ENCODE results near the gene OXGR1.
"Not testable (repeated sequence)": the region's sequence is repeated elsewhere in the genome, so short reads cannot be mapped to it uniquely, and the experiment has no call there.

The OXGR1 gene

GRCh38 chr13:97026531-97027161, 32.4 kb upstream of the OXGR1 start:
- TF ChIP-seq CTCF (IDR thresholded peaks at IDR 0.05; ENCODE audit: insufficient read depth, low read length, poor library complexity, severe bottlenecking), result no peak
- Histone ChIP-seq H3K36me3 (ENCODE audit: control insufficient read depth, insufficient read depth, low read length) (no peaks in the 10 kb centered on the region), H3K4me3 (replicated peaks; ENCODE audit: low read depth, low read length) (no peak overlapping the region), H3K27me3 (replicated peaks; ENCODE audit: control insufficient read depth, insufficient read depth, low read length) (no peaks in the 10 kb centered on the region; the same call in 1 of the 2 replicates)
- DNase-seq (ENCODE audit: extremely low read depth, insufficient read length), result no peak

- DNase-seq (ENCODE audit: extremely low read depth, insufficient read length); H3K36me3 ChIP-seq (ENCODE audit: control insufficient read depth, insufficient read depth, low read length); H3K4me3 ChIP-seq (replicated peaks; ENCODE audit: low read depth, low read length); H3K27me3 ChIP-seq (replicated peaks; ENCODE audit: control insufficient read depth, insufficient read depth, low read length): not testable (repeated sequence)
Measured at GRCh38 chr13:97023812-97024211, 29.5 kb upstream of the OXGR1 start.

- Histone ChIP-seq H3K4me3 (replicated peaks; ENCODE audit: low read depth, low read length) (no peak overlapping the region), H3K36me3 (ENCODE audit: control insufficient read depth, insufficient read depth, low read length) (no peaks in the 10 kb centered on the region), H3K27me3 (replicated peaks; ENCODE audit: control insufficient read depth, insufficient read depth, low read length) (no peaks in the 10 kb centered on the region; the same call in none of the 2 replicates)
- no peak for DNase-seq (ENCODE audit: extremely low read depth, insufficient read length)
- no peak for TF ChIP-seq CTCF (IDR thresholded peaks at IDR 0.05; ENCODE audit: insufficient read depth, low read length, poor library complexity, severe bottlenecking)
Measured at GRCh38 chr13:97023117-97023516, 28.8 kb upstream of the OXGR1 start.

GRCh38 chr13:97021241-97021640, 27.0 kb upstream of the OXGR1 start:
- no peaks in the 10 kb centered on the region for H3K36me3 ChIP-seq (ENCODE audit: control insufficient read depth, insufficient read depth, low read length)
- DNase-seq (ENCODE audit: extremely low read depth, insufficient read length), result no peak
- H3K4me3 ChIP-seq (replicated peaks; ENCODE audit: low read depth, low read length), result no peak overlapping the region
- no peaks in the 10 kb centered on the region; the same call in none of the 2 replicates for H3K27me3 ChIP-seq (replicated peaks; ENCODE audit: control insufficient read depth, insufficient read depth, low read length)
- TF ChIP-seq CTCF (IDR thresholded peaks at IDR 0.05; ENCODE audit: insufficient read depth, low read length, poor library complexity, severe bottlenecking), result no peak

GRCh38 chr13:97020689-97021240, 26.5 kb upstream of the OXGR1 start:
- TF ChIP-seq CTCF (IDR thresholded peaks at IDR 0.05; ENCODE audit: insufficient read depth, low read length, poor library complexity, severe bottlenecking), result no peak
- H3K4me3 ChIP-seq (replicated peaks; ENCODE audit: low read depth, low read length), result no peak overlapping the region
- no peak for DNase-seq (ENCODE audit: extremely low read depth, insufficient read length)
- H3K27me3 ChIP-seq (replicated peaks; ENCODE audit: control insufficient read depth, insufficient read depth, low read length), result no peaks in the 10 kb centered on the region; the same call in none of the 2 replicates
- H3K36me3 ChIP-seq (ENCODE audit: control insufficient read depth, insufficient read depth, low read length), result no peaks in the 10 kb centered on the region

DNA sequence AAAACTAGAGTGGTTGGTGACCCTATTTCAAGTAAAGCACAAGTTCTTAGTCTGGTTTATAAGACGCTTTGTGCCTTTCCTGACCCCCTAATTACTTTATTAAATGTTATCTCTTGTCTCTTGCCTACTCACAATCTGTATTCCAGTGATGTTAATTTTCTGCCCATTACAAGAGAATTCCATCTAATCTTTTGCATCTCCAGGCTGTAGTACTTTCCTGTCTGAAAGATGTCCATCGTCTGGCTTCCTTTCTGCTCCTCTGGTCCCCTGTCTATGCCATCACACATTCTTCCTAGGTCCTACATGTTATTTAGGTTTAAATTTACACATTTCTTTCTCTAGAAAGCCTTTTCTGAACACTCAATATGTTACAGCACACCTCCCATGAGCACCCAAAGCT, 25.9 kb upstream of the OXGR1 start:
- no peak for TF ChIP-seq CTCF (IDR thresholded peaks at IDR 0.05; ENCODE audit: insufficient read depth, low read length, poor library complexity, severe bottlenecking)
- Histone ChIP-seq H3K27me3 (replicated peaks; ENCODE audit: control insufficient read depth, insufficient read depth, low read length) (no peaks in the 10 kb centered on the region; the same call in none of the 2 replicates), H3K4me3 (replicated peaks; ENCODE audit: low read depth, low read length) (no peak overlapping the region), H3K36me3 (ENCODE audit: control insufficient read depth, insufficient read depth, low read length) (no peaks in the 10 kb centered on the region)
- no peak for DNase-seq (ENCODE audit: extremely low read depth, insufficient read length)

Data from GM06990 (cell line).